Measurements from ENCODE around the gene PTMA. TPM values are rescaled to one million over a fixed set of nuclear protein-coding genes. Genes with fewer than 3 reads are reported as not detected.

The PTMA gene
- total and polyA plus RNA-seq, 9 of the 15 experiments (the other 6 are each of a cell fraction or from before 2014, with no cell fraction given), result 429 to 2,322 (median 1,578) TPM

DNA sequence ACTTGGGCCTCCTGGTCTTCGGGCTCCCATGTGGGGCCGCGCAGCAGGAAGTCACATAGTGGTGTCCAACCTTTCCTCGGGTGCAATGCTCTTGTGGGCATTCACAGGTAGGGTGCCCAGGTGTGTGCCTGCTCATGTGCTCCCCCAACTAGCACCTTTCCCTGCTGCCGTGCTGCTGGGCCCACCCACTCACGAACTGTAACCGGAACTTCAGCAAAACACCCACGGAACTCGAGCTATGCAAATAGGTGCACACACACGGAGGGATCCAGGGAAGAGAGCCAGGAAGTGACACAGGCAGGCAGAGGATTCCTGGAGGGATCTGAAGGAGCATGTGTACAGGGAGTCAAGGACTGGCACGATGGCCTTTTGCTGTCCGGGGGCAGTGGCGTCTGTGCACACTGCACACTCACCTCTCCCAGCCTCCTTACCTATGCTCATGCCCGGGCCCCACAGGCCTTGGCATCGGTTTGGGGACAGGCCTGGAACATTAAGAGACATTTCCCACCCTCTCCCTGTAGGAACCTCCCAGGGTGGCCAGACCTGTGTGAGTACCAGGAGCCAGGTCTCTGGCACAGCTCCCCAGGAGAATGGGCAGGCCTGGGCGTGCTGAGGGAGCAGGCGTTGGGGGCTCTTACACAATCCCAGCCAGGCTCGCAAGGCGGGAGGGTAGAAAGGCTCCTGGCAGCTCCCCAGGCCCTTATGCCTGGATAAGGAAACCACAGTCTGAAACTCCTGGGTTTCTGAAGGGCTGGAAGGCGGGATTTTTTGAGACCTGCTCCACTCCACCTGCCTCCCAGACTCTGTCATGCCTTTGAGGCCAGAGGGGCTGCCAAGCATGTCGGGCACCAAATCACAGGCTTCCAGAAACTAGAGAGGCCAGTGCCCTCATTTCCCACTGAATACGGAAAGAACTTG lies 6.6 kb upstream of the PTMA start (continued):
- TF ChIP-seq, protein P1, sequence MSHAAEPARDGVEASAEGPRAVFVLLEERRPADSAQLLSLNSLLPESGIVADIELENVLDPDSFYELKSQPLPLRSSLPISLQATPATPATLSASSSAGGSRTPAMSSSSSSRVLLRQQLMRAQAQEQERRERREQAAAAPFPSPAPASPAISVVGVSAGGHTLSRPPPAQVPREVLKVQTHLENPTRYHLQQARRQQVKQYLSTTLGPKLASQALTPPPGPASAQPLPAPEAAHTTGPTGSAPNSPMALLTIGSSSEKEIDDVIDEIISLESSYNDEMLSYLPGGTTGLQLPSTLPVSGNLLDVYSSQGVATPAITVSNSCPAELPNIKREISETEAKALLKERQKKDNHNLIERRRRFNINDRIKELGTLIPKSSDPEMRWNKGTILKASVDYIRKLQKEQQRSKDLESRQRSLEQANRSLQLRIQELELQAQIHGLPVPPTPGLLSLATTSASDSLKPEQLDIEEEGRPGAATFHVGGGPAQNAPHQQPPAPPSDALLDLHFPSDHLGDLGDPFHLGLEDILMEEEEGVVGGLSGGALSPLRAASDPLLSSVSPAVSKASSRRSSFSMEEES (CRISPR knock-in tag; IDR thresholded peaks at IDR 0.05), result no peak
- no peak for TF ChIP-seq NR2F6 (CRISPR knock-in tag; IDR thresholded peaks at IDR 0.05)

DNA sequence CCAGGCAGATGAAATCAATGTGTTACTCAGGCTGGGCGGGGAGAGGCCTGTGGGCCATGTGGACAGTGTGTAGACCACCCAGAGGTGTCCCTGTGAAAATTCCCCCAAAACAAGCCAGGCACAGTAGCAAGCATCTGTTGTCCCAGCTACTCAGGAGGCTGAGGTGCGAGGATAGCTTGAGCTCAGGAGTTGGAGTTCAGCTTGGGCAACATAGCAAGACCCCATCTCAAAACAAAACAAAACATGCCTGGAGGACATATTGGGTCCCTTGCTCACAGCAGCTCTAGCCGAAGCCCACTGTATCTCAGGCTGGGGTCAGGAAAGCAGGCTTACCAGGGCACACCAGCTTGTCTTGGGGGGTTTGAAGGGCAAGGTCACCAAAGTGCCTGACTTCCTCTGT lies 4.3 kb upstream of the PTMA start:
- no peak overlapping the region for H3K27ac ChIP-seq (ENCODE audit: extremely low read depth, low read depth, low read length)
- FAIRE-seq (no peak), DNase-seq (ENCODE audit: extremely low read depth in 1 of 4, low spot score in 3 of 4) (no peak), ATAC-seq (no peak)
- H4K20me1 ChIP-seq (replicated peaks; ENCODE audit: control insufficient read depth, insufficient read depth, low read length), result no peaks in the 10 kb centered on the region
- ChIA-PET CTCF (ENCODE audit: low intra/inter-chr PET ratio) (interaction anchor here (0.6 kb wide), 1 partner anchor 14 kb away, joined by 4 read pairs; no protein-coding TSS in a partner anchor), POLR2A (interaction anchor here (8.3 kb wide), 1 partner anchor 14 kb away, joined by 90 read pairs; no protein-coding TSS in a partner anchor)
- in situ Hi-C loops (cut with MboI), result no loop called here
- H2AFZ ChIP-seq (ENCODE audit: low read depth, low read length), result no peak overlapping the region
- WGBS (ENCODE audit: insufficient coverage, low coverage, missing lambda C conversion rate), result 93% methylated on average over 3 of the region's 3 CpGs
- H3K9ac ChIP-seq (ENCODE audit: insufficient read depth in 1 of 2, low read depth in 2 of 2, low read length in 2 of 2), result peak overlapping the region in 1 of 2 experiments; percentile 4; a peak in 1 of 4 replicates
- H3K27me3 ChIP-seq (ENCODE audit: control insufficient read depth in 2 of 2, insufficient read depth in 2 of 2, low read length in 2 of 2), result no peaks in the 10 kb centered on the region
- no peak overlapping the region for H3K4me3 ChIP-seq
- no peak for TF ChIP-seq ZNF133 (CRISPR knock-in tag; IDR thresholded peaks at IDR 0.05)
- TF ChIP-seq SIN3A (IDR thresholded peaks at IDR 0.05; ENCODE audit: borderline replicate concordance in 2 of 2, control insufficient read depth in 1 of 2, low read depth in 2 of 2, low read length in 2 of 2), result no peak
- TF ChIP-seq, protein P1 (CRISPR knock-in tag; IDR thresholded peaks at IDR 0.05), result no peak
- no peak for TF ChIP-seq HDAC1 (IDR thresholded peaks at IDR 0.05)
- no peak for TF ChIP-seq ARNT (IDR thresholded peaks at IDR 0.05)
- TF ChIP-seq, protein P2, sequence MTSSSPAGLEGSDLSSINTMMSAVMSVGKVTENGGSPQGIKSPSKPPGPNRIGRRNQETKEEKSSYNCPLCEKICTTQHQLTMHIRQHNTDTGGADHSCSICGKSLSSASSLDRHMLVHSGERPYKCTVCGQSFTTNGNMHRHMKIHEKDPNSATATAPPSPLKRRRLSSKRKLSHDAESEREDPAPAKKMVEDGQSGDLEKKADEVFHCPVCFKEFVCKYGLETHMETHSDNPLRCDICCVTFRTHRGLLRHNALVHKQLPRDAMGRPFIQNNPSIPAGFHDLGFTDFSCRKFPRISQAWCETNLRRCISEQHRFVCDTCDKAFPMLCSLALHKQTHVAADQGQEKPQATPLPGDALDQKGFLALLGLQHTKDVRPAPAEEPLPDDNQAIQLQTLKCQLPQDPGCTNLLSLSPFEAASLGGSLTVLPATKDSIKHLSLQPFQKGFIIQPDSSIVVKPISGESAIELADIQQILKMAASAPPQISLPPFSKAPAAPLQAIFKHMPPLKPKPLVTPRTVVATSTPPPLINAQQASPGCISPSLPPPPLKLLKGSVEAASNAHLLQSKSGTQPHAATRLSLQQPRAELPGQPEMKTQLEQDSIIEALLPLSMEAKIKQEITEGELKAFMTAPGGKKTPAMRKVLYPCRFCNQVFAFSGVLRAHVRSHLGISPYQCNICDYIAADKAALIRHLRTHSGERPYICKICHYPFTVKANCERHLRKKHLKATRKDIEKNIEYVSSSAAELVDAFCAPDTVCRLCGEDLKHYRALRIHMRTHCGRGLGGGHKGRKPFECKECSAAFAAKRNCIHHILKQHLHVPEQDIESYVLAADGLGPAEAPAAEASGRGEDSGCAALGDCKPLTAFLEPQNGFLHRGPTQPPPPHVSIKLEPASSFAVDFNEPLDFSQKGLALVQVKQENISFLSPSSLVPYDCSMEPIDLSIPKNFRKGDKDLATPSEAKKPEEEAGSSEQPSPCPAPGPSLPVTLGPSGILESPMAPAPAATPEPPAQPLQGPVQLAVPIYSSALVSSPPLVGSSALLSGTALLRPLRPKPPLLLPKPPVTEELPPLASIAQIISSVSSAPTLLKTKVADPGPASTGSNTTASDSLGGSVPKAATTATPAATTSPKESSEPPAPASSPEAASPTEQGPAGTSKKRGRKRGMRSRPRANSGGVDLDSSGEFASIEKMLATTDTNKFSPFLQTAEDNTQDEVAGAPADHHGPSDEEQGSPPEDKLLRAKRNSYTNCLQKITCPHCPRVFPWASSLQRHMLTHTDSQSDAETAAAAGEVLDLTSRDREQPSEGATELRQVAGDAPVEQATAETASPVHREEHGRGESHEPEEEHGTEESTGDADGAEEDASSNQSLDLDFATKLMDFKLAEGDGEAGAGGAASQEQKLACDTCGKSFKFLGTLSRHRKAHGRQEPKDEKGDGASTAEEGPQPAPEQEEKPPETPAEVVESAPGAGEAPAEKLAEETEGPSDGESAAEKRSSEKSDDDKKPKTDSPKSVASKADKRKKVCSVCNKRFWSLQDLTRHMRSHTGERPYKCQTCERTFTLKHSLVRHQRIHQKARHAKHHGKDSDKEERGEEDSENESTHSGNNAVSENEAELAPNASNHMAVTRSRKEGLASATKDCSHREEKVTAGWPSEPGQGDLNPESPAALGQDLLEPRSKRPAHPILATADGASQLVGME (CRISPR knock-in tag; IDR thresholded peaks at IDR 0.05), result no peak
- peaks cover 4 to 33% of the 10 kb centered on the region in 2 experiments; a peak in 4 of 5 replicates for H3K4me1 ChIP-seq (replicated peaks in 1 of 2; ENCODE audit: control insufficient read depth in 2 of 2, insufficient read depth in 2 of 2, low read length in 2 of 2)
- H3K9me3 ChIP-seq (replicated peaks; ENCODE audit: control insufficient read depth, insufficient read depth, low read depth, low read length), result no peaks in the 10 kb centered on the region
- peaks cover 30% of the 10 kb centered on the region for H3K79me2 ChIP-seq (ENCODE audit: control insufficient read depth, insufficient read depth, low read length)
- H3K4me2 ChIP-seq (ENCODE audit: insufficient read depth, low read length), result no peak overlapping the region
- no peaks in the 10 kb centered on the region for H3K9me1 ChIP-seq (ENCODE audit: control insufficient read depth, insufficient read depth, low read length)
- intact Hi-C loops (cut with micrococcal nuclease), result no loop called here
- H3K36me3 ChIP-seq (ENCODE audit: control insufficient read depth, insufficient read depth, low read length), result no peaks in the 10 kb centered on the region; the same call in 1 of the 3 replicates
- no TSS peak for BruUV-seq (replicated peaks)

Measured in K562 (cell line).